Hindlimb muscle (tissue), 1 donor: Measurements from ENCODE around the gene CHMP2B. TPM values are rescaled to one million over a fixed set of nuclear protein-coding genes. Genes with fewer than 3 reads are reported as not detected.
"Not testable (repeated sequence)": the region's sequence is repeated elsewhere in the genome, so short reads cannot be mapped to it uniquely, and the experiment has no call there.

Experiments used
- DNase-seq: peaks from one replicate; pipeline ENCODE4 v3.0.0-alpha.2; 2013
- polyA plus RNA-seq: library from polyadenylated mRNA; unstranded; fragments of 120-200 nt; gene quantifications from one replicate; pipeline ENCODE4 v1.2.1, GENCODE V29; 2013; ENCODE audit not compliant: insufficient read length

Gene CHMP2B
- polyA plus RNA-seq, 1 donor: 23.0 TPM

DNA sequence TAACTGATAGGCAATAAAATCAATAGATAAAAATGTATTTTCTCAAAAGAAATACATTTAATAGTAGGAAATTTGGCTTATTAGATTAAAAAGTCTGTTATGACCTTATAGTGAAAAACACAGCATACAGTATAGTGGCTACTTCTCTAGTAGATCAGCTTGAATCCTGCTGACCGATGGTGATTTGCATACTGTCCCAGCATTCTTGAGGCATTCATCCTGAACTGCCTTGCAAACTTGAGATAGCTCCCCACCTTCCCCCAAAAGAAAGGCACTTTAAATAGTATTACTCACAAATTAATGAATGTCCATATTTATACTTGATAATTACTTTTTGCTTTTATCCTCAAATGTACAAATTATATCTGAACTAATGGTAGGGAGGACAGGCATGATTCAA, 6.7 kb downstream of the CHMP2B start:
- no peak for DNase-seq

DNA sequence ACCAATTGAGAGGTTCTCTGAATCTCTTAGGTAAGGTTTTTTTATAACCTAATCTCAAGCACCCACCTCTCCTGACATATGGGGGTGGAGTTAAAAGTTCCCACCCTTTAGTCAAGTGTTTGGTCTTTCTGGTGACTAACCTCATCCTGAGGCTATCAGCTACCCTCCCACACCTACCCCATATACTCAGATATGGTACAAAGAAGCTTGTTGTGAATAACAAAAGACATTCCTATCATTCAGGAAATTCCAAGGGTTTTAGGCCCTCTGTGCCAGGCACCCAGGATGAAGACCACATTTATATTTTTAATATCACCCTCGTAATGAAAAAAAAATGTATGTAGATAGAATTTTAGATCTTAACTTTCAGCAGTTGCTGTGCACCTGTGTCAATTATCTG, 9.0 kb downstream of the CHMP2B start:
- DNase-seq: no peak

DNA sequence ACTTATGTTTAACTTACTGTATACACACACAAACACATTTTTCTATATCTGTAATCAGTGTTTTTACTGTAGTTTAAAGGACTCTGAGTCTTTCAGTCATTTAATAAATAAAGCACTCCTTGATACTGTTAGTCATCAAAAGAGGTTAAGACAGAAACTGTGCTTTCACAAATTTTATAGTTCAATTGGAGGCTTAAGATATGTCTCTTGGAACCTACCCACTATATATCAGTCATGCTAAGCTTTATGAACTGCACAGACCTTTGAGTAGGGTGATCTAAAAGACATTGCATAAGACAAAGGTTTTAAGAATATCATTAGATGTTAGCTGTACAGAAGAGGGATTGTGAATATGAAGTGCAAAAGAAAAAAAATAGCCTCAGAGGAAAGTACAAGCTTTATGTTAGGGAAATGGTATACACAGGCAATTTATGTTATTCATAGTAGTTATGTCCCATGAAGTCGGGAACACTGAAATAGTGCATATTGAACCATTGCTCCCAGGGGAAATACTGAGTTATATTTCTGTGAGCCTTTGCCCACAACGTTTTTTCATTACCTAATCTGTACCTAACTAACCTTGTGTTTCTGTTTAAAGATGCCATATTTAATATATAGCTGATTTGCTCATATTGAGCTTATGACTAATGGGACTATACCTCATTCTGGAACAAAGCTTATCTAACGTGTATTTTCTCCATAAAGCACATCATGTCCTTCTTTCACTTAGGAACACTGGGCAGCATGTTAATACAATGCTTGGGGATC, 19.7 kb downstream of the CHMP2B start:
- no peak for DNase-seq

DNA sequence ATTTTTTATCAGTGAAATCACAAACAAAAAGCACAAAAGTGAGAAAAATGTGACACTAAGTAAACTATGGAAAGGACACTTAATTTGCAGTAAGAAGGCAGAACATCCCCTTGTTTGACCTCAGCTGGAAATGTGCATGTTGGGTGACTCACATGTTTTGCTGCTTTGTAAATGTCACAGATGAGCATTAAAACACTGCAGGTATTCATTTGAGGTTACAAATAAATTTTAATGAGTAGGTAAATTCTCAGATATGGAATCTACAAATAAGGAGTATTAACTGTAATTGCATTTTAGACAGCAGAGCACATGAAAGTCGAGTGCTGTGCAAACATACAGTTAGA, 20.3 kb downstream of the CHMP2B start:
- no peak for DNase-seq

DNA sequence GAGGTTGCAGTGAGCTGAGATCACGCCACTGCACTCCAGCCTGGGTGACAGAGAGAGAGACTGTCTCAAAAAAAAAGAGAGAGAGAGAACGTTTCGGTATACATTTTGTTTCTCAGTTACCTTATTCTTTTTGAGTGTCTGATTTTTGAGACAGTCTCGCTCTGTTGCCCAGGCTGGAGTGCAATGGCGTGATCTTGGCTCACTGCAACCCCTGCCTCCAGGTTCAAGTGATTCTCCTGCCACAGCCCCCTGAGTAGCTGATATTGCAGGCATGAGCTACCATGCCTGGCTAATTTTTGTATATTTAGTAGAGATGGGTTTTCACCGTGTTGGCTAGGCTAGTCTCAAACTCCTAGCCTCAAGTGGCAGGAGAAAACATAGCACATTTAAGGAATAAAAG, 21.1 kb downstream of the CHMP2B start:
- DNase-seq: not testable (repeated sequence)

DNA sequence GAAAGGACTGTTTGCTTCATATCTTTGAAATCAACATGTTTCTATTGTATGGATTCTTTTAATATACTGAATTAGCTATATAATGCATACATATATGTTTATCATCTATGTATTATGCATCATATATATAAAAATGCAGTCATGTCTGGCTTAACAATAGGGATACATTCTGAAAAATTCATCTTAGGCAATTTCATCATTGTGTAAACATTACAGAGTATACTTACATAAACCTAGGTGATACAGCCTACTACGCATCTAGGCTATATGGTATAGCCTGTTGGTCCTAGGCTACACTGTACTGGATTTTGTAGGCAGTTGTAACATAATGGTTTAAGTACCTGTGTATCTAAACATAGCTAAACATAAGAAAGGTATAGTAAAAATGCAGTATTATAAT, 21.7 kb downstream of the CHMP2B start:
- DNase-seq: no peak

DNA sequence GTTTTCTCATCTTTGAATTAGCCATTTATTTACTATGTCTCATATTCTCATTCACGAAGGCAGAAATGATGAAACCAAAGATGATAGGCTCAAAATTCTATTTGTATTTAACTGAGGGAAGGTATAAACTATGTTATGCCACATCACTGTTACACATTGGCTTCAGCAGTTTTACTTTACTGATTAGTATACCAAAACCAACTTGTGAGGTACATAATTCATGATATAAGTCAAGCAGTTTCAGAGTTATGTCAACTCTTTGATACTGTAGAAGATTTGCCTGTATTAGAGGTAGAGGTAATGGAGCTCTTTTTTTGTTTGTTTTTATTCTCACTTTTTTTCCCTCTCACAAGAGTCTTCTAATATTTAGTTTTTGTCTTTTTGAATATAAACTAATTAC, 22.9 kb downstream of the CHMP2B start:
- no peak for DNase-seq

DNA sequence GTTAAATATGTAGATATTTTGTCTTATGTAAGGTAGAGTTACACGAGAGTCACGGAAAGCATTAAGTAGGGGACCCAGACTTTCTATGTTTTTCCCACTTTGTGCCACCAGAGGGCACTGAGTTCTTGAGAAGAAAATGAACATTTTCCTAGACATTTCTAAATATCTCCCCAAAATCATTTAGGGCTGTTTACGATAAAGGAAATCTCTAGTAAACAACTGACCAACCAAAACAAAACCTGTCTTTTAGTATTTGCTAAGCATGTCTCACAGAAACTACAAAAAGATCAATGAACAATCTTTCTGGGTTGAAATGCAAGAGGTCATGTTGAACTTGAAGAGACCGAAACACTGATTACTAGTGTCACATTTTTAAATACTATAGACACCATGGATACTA, 33.2 kb downstream of the CHMP2B start:
- DNase-seq: peak; percentile 8

DNA sequence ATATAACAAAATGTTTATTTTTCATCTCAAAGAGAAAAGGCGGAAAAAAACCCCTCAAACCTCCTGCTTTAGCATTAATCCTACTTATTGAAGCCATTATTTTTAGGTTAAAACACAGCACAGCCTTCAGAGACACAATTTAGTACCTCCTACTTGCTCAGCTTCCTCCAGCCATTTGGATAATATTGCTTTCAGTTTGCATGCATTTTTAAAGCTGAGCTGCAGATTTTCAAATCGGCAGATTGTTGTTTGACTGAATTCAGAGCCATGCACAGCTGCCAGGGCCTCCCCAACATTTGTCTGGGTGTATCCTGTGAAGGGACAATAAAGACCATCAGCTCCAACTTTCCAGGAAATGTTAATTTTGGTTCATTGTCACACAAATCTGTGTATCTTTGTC, 34.8 kb downstream of the CHMP2B start:
- no peak for DNase-seq

DNA sequence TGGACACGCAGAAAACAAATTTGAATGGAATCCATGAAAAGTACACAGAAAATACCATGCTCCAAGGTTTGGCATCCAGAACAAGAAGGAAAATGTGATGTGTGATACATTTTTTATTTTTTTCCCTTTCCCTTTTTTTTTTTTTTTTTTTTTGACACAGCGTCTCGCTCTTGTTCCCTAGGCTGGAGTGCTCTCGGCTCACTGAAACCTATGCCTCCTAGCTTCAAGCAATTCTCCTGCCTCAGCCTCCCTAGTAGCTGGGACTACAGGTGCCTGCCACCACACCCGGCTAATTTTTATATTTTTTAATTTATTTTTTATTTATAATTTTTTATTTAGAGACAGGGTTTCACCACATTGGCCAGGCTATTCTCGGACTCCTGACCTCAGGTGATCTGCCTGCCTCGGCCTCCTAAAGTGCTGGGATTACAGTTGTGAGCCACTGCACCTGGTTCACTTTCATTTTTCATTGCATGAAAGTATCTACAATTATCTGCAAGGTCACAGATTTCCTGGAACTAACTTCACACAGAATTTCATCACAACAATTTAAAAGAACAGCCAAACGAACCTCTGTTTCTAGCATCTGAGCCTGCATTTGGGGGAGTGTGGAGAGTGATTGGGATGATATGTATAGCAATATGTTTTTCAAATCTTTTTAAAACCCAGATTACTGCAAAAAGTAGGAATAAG, 41.0 kb downstream of the CHMP2B start:
- no peak for DNase-seq

DNA sequence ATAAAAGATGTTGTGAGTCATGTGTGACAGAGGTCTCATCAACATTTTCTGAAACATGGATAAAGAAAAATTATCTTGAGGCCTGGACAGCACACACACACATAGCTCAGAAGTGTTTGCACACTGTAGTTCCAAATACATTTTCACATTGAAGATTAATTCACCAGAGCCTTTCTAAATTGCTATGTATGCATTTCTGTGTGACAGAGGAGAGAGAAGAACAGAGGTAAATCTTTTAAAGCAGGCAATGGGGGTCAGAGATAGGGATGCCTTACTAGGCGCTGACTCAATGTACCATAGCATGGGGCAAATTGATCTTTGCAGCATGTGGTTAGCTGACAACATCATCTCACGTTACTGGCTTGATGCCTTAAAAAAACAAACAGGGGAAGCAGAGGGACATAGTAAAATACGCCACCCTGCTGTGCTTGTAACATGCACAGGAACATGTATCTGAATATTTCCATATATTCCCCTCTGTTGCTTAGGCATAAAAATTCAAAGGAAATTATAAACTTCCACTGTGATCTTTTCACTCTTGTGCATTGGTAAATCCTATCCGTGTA, 41.6 kb downstream of the CHMP2B start:
- DNase-seq: no peak

DNA sequence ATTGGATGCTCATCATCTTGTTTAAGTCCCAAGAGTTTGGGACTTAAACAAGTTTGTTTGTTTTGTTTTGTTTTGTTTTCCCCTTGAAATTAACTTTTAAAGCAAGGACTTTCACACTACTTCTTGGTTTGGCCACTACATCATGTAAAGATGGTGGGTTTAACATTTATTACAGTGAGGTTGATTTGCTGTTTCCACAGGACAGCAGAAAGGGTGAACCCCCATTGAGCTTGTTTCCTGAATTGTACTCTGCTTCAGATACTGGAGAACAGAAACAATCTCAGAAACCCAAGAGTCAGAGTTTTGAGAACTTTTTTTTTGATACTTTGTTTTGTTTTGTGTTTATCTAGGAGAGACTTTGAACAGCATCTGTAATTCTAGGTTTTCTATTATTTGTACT, 42.6 kb downstream of the CHMP2B start:
- no peak for DNase-seq

DNA sequence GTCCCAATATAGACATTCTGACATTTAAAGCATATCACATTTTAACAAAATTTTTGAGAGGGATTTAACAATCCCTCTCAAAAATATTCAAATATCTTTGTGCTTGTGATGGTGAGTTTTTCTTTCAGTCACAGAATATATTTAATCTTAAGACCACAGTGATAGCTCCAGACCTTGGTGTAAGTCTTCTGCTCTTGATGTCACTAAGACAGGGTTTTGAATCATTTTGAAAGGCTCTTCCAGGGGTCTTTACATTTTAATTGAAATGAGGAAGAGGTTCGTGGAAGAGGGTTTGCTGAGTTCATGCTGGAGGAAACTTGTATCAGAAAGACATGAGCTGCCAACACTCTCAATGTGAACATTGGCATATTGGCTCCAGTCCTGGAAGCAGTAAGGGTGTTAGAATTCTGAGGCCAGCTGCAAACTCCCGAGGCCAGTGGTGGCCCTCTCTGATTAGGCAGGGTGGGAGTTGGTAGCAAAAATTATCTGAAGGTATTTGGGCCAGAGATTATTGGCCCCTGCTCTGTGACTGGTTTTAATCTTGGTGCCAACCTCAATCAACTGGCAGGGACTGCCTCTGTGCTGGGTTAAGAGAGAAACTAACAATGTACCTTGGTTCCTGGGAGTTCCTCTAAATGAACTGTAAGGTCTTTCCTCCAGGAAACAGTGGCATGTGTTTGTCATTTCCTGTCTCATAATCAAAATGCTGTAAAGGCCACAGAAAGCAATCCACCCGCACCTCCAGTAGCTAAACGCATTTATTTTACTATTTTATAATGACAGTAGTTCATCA, 44.0 kb downstream of the CHMP2B start:
- DNase-seq: no peak

DNA sequence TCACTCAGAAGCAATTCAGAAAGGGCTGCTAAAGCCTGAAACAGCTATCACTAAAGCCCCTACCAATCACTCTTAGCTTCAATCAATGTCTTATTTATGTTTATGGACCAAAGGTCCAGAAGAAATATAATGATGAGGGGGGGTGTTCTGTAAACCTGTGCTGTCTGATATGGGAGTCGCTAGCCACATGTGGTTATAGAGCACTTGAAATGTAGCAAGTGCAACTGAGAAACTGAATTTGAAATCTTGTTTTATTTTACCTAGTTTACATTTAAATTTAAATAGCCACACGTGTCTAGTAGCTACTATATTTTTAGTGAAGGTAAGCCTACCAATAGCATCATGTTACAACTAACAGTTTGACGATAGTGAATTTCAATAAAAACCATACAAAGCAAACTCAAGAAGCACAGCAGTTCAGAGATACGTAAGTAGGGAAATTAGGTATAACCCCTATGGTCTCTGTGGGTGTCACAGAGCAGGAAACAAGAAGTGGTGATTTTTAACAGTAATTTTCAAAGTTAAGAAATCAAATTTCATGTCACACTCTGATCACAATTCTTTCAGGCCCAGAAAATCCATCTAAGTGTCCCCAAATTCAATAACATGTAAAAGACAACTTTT, 45.7 kb downstream of the CHMP2B start:
- no peak for DNase-seq

DNA sequence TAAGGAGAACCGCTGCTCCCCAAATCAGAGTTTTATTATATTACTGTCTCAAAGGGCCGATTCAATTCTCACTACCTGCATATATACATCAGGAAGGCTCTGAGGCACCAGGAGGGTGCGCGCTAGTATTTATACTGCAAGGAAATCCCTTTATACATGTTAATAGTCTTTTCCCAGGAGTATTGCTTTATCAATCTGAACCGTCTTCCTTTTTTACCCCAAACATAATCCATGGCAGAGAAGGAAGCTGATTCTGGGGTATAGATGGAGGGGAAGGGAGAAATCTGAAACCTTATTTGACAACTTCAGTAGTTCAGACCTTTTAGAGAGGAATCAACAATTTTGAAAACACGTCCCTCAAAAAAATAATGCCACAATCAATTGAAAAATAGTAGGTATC, 49.4 kb downstream of the CHMP2B start, which contains the start of gene POU1F1:
POU1F1 (minus strand) TSS at position 101 of the 400 bp plus-strand sequence. CDS start 122 bp downstream, outside the sequence.
- DNase-seq: no peak

DNA sequence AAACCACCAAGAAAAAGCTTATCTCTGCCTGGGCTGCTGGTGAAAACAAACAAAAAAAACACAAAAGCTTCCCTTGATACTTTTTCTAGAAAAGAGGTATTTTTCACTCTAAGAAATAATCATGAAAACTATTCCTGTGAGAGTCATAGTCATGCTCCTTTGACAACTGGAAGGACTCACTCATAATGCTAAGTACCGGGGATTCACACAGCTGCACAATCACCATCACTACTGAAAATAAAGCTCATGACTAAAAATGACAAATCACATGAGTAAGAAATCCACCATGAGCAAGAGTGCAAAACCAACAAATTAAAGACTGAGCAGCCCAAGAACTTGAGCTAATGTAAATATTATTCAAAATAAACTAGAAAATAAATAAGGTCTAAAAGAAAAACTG, 59.9 kb downstream of the CHMP2B start:
- DNase-seq: no peak

DNA sequence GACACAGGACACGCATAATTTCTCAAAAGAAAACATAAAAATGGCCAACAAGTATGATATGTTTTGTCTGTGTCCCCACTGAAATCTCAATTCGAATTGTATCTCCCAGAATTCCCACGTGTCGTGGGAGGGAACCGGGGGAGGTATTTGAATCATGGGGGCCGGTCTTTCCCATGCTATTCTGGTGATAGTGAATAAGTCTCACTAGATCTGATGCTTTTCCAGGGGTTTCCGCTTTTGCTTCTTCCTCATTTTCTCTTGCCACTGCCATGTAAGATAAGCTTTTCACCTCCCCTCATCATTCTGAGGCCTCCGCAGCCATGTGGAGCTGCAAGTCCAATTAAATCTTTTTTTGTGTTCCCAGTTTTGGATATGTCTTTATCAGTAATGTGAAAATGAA, 61.3 kb downstream of the CHMP2B start:
- DNase-seq: no peak

DNA sequence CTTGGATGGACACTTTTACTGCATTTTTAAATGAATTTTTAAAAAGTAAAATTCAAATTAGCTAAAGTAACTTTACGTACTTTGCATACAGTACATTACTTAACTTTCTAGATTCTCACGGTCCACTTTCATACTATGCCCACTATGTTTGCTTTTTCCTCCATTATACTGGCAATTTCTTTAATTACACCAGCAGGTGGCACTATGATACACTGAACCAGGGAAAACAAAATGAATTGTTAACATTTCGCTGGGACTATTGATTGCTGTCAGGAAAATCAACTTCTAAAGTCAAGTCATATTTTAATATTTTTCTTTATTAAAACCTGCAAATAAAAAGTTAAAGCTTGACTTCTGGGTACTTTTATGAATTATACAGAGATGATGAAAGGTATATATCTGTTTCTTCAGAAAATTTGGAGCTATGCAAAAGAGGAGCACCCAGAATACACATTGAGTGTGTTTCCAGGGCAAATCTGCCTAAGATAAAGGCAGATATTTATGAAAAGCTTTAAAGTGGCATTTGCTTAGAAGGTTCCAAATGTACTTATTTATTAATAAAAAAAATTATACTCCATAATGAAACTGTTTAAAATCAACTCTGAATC, 71.1 kb downstream of the CHMP2B start:
- peak; percentile 6 for DNase-seq

DNA sequence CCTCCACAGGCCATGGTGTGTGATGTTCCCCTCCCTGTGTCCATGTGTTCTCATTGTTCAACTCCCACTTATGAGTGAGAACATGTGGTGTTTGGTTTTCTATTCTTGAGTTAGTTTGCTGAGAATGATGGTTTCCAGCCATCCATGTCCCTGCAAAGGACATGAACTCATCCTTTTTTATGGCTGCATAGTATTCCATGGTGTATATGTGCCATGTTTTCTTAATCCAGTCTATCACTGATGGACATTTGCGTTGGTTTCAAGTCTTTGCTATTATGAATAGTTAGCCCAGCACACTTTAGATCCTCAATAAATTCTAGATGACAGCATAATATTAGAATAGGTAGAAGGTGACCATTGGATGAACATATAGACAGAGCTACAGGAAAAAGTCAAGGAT, 77.9 kb downstream of the CHMP2B start:
- not testable (repeated sequence) for DNase-seq
